PC-9 (cell line): ENCODE data around the gene CACNA1S. TPM values are rescaled to one million over a fixed set of nuclear protein-coding genes. Genes with fewer than 3 reads are reported as not detected.

Experiments
- BruUV-seq: library from RNA; stranded (reverse); fragments of 400-500 nt; replicated peaks from 2 replicates; lab custom pipeline; 2021; lab: Mats Ljungman, UMichigan
- CTCF ChIA-PET: fragments of 300-600 bp; sonication (Branson Sonifier 250); formaldehyde crosslinking; loops from one replicate; lab custom pipeline; 2022; ENCODE audit warnings: antibody characterized with exemption; lab: Charles Lee
- POLR2A ChIA-PET: fragments of 300-600 bp; sonication (Branson Sonifier 250); formaldehyde crosslinking; loops from one replicate; lab custom pipeline; 2022; ENCODE audit warnings: antibody characterized with exemption; ENCODE audit not compliant: unreplicated experiment; lab: Charles Lee
- DNase-seq, 2 experiments: peaks; one replicate each; pipeline versions ENCODE4 v3.0.0 to v3.0.0-alpha.2; 2015 to 2022; ENCODE audit warnings: mixed read lengths in 1 of 2
- H2AFZ ChIP-seq: fragments of 200-600 bp; sonication (generic); 2 replicates; pipeline ENCODE4 v1.8.1; 2017; ENCODE audit warnings: antibody characterized with exemption
- H3F3A ChIP-seq: fragments of 200-600 bp; sonication (generic); 2 replicates; pipeline ENCODE4 v1.8.1; 2017; ENCODE audit warnings: antibody characterized with exemption, mild to moderate bottlenecking, low read depth; ENCODE audit not compliant: insufficient read depth
- H3K27ac ChIP-seq: fragments of 200-600 bp; sonication (generic); 2 replicates; pipeline ENCODE4 v1.6.1; 2016; ENCODE audit warnings: mixed run types
- H3K27me3 ChIP-seq: fragments of 200-600 bp; sonication (generic); 2 replicates; pipeline ENCODE4 v1.6.1; 2016; ENCODE audit warnings: low read depth, mixed run types; ENCODE audit not compliant: insufficient read depth
- H3K36me3 ChIP-seq: fragments of 200-600 bp; sonication (generic); 2 replicates; pipeline ENCODE4 v1.6.1; 2016; ENCODE audit warnings: low read depth, mixed run types
- H3K4me1 ChIP-seq: fragments of 200-600 bp; sonication (generic); replicated peaks from 2 replicates; pipeline ENCODE4 v1.6.1; 2016; ENCODE audit warnings: mixed run types; ENCODE audit not compliant: insufficient read depth
- H3K4me2 ChIP-seq: fragments of 200-600 bp; sonication (generic); 2 replicates; pipeline ENCODE4 v1.6.1; 2017; ENCODE audit warnings: mixed run types
- H3K4me3 ChIP-seq: fragments of 200-600 bp; sonication (generic); 2 replicates; pipeline ENCODE4 v1.6.1; 2016; ENCODE audit warnings: mixed run types
- H3K79me2 ChIP-seq: fragments of 200-600 bp; sonication (generic); 2 replicates; pipeline ENCODE4 v1.6.1; 2017; ENCODE audit warnings: low read depth, mixed run types
- H3K9me2 ChIP-seq: fragments of 200-600 bp; sonication (generic); 2 replicates; pipeline ENCODE4 v1.8.1; 2017; ENCODE audit warnings: mild to moderate bottlenecking; ENCODE audit not compliant: insufficient read depth
- H3K9me3 ChIP-seq: fragments of 200-600 bp; sonication (generic); 2 replicates; pipeline ENCODE4 v1.8.1; 2016; ENCODE audit warnings: low read depth; ENCODE audit not compliant: insufficient read depth
- H4K20me1 ChIP-seq: fragments of 200-600 bp; sonication (generic); 2 replicates; pipeline ENCODE4 v1.8.1; 2017; ENCODE audit not compliant: insufficient read depth
- EZH2 ChIP-seq: fragments of 200-600 bp; sonication (generic); IDR thresholded peaks from 2 replicates; pipeline ENCODE4 v1.8.0; 2017; ENCODE audit warnings: antibody characterized with exemption, low read depth
- intact Hi-C: fragments of 100-400 bp; cut with micrococcal nuclease; formaldehyde crosslinking; loops from one replicate; pipeline ENCODE4 v1.10.0; 2022; ENCODE audit not compliant: unreplicated experiment
- total RNA-seq: library from RNA; stranded (reverse); gene quantifications from 2 replicates; pipeline ENCODE4 v1.2.3, GENCODE V29; 2021
- TF ChIP-seq, protein P1 (sequence below): fragments of 200-600 bp; sonication (generic); conservative IDR thresholded peaks from 2 replicates; pipeline ENCODE4 v1.6.1; 2017; ENCODE audit warnings: mixed run types, antibody characterized with exemption, mild to moderate bottlenecking, moderate library complexity

CACNA1S gene
- total RNA-seq, 1 experiment from 2014 or later = not detected

DNA sequence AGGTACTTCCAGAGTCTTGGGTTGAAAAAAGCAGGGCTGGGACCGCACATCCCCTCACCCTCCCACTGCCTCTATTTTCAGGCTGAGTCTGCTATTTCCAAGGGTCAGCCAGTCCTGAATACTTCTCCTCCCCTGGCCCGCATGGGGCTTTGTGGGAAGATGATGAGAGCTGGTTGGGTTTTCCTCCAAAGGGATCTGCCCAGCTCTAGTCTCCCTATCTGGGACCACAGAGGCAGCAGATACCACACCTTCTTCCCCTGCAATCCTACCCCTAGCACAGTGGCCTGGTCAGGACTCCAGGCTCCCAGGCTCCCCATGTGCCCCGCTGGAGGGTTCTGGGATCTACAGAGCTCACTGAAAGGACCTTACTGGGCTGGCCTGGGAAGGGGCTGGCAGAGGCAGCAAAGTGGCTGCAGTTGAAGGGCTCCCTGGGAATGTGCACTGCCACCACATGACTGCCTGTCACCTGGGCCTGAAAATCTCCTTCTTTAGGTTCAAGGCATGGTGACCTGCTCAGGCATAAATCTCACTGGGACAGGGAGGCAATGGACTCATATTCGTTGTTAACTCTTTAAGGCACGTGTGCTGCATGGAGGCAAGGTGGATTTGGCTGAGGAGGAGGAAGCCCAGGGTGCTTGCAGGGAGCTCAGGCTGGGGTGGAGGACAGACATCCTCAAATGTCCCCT is 13.1 kb downstream of the CACNA1S start:
- Histone ChIP-seq H2AFZ (no peak overlapping the region), H3F3A (no peaks in the 10 kb centered on the region), H3K4me2 (no peak overlapping the region), H3K27me3 (peaks cover 54% of the 10 kb centered on the region), H3K9me2 (no peaks in the 10 kb centered on the region), H3K79me2 (no peaks in the 10 kb centered on the region), H3K4me3 (no peak overlapping the region), H3K4me1 (no peaks in the 10 kb centered on the region), H3K27ac (no peak overlapping the region), H4K20me1 (no peaks in the 10 kb centered on the region), H3K9me3 (no peaks in the 10 kb centered on the region), H3K36me3 (no peaks in the 10 kb centered on the region)
- CTCF ChIA-PET = interaction anchor here (0.8 kb wide), 1 partner anchor 14 kb away, joined by 3 read pairs; no protein-coding TSS in a partner anchor
- intact Hi-C loops = no loop called here
- POLR2A ChIA-PET = no interaction called here
- DNase-seq = no peak
- no TSS peak for BruUV-seq
- TF ChIP-seq EZH2 = no peak
- TF ChIP-seq, protein P1, sequence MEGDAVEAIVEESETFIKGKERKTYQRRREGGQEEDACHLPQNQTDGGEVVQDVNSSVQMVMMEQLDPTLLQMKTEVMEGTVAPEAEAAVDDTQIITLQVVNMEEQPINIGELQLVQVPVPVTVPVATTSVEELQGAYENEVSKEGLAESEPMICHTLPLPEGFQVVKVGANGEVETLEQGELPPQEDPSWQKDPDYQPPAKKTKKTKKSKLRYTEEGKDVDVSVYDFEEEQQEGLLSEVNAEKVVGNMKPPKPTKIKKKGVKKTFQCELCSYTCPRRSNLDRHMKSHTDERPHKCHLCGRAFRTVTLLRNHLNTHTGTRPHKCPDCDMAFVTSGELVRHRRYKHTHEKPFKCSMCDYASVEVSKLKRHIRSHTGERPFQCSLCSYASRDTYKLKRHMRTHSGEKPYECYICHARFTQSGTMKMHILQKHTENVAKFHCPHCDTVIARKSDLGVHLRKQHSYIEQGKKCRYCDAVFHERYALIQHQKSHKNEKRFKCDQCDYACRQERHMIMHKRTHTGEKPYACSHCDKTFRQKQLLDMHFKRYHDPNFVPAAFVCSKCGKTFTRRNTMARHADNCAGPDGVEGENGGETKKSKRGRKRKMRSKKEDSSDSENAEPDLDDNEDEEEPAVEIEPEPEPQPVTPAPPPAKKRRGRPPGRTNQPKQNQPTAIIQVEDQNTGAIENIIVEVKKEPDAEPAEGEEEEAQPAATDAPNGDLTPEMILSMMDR = no peak

GRCh38 chr1:201096977-201097856 is 15.0 kb downstream of the CACNA1S start:
- ChIA-PET CTCF (interaction anchor here (0.5 to 1.2 kb wide), 4 partner anchors 11 to 563 kb away, joined by 3 to 9 read pairs (median 4); no protein-coding TSS in a partner anchor), POLR2A (no interaction called here)
- no peaks in the 10 kb centered on the region for H3K9me3 ChIP-seq
- no peaks in the 10 kb centered on the region for H3K79me2 ChIP-seq
- H3K36me3 ChIP-seq = no peaks in the 10 kb centered on the region
- intact Hi-C loops = no loop called here
- peaks cover 61% of the 10 kb centered on the region for H3K27me3 ChIP-seq
- H3K4me3 ChIP-seq = no peak overlapping the region
- no peak for DNase-seq
- no peaks in the 10 kb centered on the region for H3F3A ChIP-seq
- no TSS peak for BruUV-seq
- no peak for TF ChIP-seq EZH2
- TF ChIP-seq, protein P1 = no peak
- no peak overlapping the region for H3K4me2 ChIP-seq
- no peaks in the 10 kb centered on the region for H3K4me1 ChIP-seq
- H3K27ac ChIP-seq = no peak overlapping the region
- no peaks in the 10 kb centered on the region for H4K20me1 ChIP-seq
- H3K9me2 ChIP-seq = no peaks in the 10 kb centered on the region
- no peak overlapping the region for H2AFZ ChIP-seq

GRCh38 chr1:201096041-201096461 is 16.2 kb downstream of the CACNA1S start:
- CTCF ChIA-PET = interaction anchor here (1.2 kb wide), 1 partner anchor 10 kb away, joined by 3 read pairs; no protein-coding TSS in a partner anchor
- H3K9me2 ChIP-seq = no peaks in the 10 kb centered on the region
- DNase-seq = no peak
- no peak overlapping the region for H3K4me2 ChIP-seq
- POLR2A ChIA-PET = no interaction called here
- no peaks in the 10 kb centered on the region for H3K36me3 ChIP-seq
- peaks cover 66% of the 10 kb centered on the region for H3K27me3 ChIP-seq
- no peaks in the 10 kb centered on the region for H3F3A ChIP-seq
- H4K20me1 ChIP-seq = no peaks in the 10 kb centered on the region
- no peak overlapping the region for H2AFZ ChIP-seq
- H3K4me1 ChIP-seq = no peaks in the 10 kb centered on the region
- no TSS peak for BruUV-seq
- H3K4me3 ChIP-seq = no peak overlapping the region
- no peaks in the 10 kb centered on the region for H3K9me3 ChIP-seq
- no peaks in the 10 kb centered on the region for H3K79me2 ChIP-seq
- intact Hi-C loops = no loop called here
- TF ChIP-seq EZH2 = no peak
- TF ChIP-seq, protein P1 = no peak
- no peak overlapping the region for H3K27ac ChIP-seq
